Activated CD8-positive, alpha-beta memory T cell treated with anti-CD3 and anti-CD28 coated beads, Interleukin-2, amount 50 U/mL, for 4 hours (primary cell): ENCODE results near the gene USP13.
"Not testable (repeated sequence)": the region's sequence is repeated elsewhere in the genome, so short reads cannot be mapped to it uniquely, and the experiment has no call there.

Source experiments
- DNase-seq: peaks from one replicate; pipeline ENCODE4 v3.0.0-alpha.2; 2020

USP13 gene

DNA sequence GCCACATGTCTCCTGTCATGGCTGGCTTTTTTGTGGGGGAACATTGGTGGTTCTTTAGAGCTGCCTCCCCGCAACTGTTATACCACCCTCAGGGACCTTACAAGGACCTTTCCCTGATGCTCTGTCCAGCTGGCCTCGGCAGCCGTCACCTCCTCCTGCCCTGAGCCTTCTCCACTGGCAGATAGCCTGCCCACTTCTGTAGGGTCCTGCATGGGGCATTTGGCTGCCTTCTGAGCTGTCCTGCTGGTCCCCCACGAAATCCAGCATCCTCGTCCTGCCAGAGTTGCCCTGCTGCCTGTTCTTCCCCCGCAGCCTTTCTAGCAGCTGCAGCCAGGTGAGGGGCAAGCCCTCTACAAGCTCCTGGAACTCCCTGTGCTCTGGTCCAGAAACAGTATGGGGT lies 86.2 kb downstream of the USP13 start:
- DNase-seq: no peak

DNA sequence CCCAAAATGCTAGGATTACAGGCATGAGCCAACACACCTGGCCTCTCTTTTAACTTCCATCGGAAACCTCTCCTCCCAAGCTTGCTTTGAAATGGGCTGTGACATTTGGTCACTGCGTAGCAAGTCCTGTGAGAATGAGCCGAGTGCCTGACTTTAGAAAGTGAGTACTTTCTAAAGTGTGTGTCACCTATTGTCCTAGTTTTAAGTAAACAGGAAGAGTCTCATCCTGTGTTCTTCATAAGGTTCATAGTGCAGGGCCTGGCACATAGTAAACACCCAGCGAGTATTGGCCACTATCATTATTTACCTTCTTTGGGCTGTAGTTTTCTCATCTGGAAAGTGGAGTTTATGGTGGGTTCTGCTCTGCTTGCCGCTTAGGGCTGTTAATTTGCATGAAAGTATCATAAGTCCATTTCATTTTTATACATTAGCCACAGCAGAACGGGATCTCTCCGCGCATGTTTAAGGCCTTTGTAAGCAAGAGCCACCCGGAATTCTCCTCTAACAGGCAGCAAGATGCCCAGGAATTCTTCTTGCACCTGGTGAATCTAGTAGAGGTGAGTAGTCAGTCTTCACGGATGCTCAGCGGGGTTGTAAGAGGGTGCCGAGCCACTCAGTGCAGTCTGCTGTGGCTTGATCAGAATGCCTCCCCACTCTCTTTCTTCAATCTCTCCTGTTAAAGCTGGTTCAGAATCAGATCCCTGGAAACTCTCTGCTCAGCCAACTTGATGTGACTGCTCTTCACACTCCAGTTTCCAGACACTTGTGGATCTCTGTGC lies 87.2 kb downstream of the USP13 start:
- DNase-seq: no peak

DNA sequence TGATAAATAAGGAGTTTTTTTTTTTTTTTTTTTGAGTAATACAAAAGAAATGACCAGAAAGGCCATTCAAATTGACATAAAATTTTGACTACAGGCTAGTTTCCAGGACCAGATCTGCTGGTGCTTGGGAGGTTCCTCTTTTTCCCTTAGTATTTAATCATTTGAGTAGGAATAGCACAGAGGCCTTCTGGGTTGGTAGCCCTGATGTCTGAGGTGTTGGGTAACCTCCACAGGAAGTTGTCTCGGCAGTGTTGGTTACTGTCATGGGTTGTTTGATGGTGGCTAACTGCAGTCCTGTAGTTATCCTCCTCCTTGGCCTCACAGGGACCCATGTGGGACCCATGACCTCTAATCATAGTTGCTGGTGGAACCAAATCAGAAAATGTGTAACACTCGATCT lies 91.1 kb downstream of the USP13 start:
- no peak for DNase-seq

DNA sequence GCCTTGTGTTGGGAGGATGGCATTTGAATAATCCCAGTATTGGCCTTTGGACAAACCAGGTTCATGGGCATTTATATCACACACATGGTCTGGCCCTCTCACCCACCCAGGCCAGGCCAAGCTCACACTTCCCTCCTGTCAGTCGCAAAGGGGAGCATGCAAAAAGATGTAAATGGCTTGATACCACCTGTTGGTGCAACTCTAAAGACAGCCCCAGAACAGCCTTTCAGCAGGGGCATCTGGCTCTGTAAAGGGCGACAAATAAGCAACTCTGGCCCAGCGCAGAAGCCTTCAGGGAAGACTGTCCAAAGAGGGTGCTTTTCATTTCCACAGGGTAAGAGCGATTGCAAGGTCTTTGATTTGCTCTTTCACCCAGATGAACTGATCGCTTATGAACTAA lies 91.8 kb downstream of the USP13 start:
- DNase-seq: no peak

DNA sequence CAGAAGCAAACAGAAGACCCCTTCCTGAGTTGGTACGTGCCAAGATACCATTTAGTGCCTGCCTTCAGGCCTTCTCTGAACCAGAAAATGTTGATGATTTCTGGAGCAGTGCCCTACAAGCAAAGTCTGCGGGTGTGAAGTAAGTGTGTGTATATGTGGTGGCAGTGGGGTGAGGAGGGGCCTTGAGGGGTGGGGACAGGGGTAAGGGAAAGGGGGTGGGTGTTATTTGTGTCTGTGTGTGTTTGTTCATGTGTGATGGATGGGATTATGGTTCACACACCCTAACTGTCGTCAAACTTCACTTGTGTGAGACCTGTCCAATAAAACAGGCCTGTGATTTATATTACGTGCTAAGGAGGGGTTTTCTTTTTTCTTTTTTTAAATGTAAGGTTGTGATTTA lies 92.2 kb downstream of the USP13 start:
- DNase-seq: no peak

DNA sequence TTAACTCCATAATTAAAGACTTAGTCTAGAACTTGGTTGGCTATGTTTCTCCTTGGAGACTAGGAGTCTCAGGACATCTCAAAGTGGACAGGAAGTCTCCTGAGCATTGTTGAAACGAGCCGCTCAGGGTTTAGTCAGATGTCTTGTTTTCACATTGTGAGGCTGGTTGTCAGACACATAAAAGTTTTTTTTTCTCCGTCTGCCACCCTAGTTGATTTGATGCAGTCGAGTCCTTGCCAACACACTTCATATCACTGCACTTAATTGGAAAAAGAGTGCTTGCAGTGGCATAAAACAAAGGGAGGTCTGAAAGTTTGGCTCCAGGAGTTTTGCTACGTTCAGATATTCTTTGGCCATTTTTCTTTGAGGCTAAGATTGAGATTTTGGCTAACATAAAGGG lies 92.9 kb downstream of the USP13 start:
- DNase-seq: no peak

DNA sequence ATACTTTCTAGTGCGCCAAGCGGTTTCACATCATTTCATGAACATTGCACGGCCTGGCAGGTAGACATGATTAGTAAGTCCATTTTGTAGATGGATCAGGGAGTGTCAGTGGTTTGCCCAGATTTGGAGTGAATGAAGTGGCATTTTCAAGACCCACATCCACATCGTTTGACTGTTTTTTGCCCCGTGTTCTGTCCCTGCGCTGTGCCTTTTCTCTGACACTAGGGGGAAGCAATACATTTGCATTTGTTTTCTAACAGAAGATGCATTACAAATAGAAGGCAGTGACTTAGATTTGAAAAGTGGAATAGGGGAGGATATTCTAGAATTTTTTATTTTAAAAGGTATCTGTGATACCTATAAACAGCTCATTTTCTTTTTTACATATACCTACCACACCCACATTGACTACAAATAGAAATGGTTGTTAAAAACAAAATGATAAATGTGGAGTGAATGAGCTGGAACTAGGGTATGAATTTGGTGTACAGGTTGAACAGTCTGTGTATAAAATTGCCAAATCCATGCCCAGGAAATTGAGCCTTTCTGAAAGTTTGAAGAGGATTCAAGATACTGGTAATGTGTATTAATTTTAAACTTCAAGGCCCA lies 98.0 kb downstream of the USP13 start:
- DNase-seq: no peak

DNA sequence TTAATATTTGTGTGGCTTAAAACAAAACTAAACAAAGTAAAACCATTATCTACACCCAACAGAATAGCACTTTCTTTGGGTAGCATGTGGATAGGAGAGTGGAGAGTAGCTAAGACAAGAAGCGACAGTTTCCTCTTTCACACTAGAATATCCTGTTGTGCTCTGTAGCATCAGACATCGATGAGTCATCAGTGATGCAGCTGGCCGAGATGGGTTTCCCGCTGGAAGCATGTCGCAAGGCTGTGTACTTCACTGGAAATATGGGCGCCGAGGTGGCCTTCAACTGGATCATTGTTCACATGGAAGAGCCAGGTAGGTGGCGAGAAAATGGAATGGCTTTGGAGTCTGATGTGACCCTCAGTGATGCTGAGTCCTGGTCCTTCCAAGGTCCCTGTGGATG lies 108.1 kb downstream of the USP13 start:
- DNase-seq: no peak

DNA sequence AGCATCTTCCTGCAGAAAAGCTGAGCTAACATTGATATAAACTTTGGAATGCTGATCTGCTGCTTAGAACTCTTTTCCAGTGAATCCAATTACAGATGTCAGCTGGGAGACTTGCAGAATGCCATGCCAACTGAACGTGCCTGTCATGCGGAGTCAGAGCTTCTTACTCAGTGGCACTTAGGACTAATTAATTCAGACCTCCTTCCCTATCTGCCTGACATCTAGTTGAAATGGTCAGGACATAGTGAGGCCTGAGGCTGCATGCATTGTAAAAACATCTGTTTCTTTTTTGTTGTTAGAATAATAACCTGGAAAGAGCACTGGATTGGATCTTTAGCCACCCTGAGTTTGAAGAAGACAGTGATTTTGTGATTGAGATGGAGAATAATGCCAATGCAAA lies 112.6 kb downstream of the USP13 start:
- DNase-seq: no peak

DNA sequence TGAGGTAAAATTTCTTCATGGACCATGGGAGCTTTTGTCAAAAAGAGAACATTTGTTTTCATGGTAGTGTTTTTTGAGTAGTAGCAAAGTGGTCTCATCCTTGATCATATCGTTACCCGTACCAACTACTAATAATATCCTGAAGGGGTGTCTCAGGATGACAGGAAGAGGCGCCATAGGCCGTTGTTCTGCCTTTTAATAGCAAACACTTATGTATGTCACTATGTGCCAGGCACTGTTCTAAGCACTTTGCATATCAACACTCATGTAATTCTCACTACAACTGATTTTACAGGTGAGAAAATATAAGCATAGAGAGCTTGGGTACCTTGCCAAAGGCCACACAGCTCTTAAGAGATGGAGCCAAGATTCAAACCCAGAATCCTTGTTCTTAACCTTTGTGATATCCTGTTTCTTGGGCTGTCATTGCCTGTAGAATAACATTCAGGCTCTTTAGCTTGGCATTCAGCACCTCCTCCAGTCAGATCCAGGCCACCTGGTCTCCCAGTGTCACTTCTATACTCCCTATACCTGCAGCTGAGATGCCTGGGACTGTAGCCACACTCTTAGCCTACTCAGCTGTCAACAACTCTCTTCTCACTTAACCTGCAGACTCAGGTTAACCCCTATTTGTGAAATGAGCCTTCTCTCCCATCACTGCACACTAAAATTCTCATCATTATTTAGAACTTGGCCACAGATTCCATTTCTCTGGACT lies 113.7 kb downstream of the USP13 start:
- DNase-seq: no peak

DNA sequence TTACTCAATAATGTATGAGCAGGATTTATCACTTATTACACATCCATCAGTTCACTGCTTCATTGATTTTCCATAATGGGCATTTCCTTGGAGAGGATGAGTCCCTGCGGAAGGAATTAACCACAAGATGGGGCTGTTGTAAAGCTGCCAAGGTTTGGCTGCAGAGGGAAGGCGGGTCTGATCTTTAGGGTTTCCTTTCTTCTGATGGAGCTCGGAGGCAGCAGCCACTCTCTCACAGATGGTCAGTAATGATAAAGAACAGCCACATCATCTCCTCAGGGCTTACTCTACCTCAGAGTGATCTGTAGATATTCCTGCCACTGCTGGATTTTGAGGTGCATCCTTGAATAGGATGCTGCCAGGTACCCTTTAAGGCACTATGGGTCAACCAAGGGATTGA lies 115.2 kb downstream of the USP13 start:
- no peak for DNase-seq

DNA sequence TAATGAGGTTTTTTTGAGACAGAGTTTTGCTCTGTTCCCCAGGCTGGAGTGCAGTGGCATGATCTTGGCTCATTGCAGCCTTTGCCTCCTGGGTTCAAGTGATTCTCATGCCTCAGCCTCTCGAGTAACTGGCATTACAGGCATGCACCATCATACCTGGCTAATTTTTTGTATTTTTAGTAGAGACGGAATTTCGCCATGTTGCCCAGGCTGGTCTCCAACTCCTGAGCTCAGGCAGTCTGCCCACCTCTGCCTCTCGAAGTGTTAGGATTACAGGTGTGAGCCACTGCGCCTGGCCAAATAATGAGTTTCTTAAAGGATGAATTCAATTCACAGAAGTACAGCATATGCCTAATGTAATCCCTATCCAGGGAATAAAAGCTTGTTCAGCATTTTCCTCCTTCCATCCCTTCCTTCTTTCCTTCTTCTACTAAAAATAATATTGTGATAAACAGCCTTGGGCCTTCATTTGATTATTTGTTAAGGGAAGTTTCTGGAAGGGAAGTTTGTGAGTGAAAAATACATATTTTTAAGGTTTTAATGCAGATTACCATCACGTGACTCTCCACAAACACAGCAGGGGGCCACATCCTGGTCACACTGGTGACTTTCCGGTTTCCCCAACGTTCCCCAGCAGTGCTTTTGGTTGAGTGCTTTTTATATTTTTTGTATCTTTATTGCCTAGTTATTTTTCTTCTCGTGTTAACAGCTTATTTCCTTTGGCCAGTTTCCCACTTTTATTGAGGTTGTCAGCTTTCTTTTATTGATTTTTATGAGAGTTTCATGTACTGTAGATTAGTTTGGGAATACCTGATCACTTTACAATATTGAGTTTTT lies 116.8 kb downstream of the USP13 start:
- DNase-seq: no peak

DNA sequence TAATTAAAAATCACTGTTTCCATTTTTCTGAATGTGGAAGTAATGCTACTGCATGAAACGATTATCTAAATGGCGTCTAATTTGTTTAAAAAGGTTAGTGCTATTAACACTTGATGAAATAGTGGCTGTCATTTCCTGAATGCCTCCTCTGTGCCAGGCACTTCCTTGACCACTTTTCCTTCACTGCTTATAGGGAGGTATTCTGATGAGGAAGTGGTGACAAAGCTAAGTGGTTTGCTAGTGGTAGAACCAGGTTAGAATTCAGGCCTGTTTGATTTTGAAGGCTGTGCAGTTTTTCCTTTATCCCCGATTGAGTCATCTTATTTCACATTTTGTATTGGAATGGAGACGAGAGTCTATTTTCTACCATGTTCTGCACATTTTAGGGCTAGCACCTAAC lies 119.0 kb downstream of the USP13 start:
- DNase-seq: no peak

DNA sequence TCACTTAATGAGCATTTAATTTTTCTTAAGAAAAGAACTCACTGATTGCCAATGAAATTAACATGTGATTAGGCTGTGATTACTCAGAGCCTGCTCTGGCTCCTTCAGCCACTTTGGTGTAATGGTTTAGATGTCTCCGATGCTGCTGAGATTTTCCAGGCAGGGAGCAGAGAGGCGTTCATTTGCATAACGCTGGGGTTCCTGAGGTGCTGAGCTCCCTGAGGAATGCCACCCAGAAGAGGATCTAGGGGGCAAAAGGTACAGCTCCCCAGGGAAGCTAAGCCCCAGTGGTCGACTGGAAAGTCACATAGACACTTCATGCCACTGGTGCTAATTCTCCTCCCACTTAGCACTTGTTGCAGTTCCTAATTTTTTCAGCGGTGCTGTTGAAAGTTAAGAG lies 119.5 kb downstream of the USP13 start:
- DNase-seq: no peak

DNA sequence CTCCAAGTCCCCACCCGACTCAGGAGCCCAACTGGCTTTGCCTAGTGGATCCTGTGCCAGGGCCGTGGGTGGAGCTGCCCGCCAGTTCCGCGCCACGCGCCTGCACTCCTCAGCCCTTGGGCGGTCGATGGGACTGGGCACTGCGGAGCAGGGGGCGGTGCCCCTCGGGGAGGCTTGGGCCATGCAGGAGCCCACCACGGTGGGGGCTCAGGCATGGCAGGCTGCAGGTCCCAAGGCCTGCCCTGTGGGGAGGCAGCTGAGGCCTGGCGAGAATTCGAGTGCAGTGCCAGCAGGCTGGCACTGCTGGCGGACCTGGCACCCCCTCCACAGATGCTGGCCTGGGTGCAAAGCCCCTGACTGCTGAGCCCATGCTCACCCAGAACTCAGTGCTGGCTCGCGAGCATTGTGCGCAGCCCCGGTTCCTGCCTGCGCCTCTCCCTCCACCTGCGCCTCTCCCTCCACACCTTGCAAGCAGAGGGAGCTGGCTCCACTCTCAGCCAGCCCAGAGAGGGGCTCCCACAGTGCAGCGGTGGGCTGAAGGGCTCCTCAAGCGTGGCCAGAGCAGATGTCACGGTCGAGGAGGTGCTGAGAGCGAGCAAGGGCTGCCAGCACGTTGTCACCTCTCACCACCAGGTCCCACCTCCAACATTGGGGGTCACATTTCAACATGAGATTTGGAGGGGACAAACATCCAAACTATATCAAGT lies 122.7 kb downstream of the USP13 start:
- DNase-seq: no peak

DNA sequence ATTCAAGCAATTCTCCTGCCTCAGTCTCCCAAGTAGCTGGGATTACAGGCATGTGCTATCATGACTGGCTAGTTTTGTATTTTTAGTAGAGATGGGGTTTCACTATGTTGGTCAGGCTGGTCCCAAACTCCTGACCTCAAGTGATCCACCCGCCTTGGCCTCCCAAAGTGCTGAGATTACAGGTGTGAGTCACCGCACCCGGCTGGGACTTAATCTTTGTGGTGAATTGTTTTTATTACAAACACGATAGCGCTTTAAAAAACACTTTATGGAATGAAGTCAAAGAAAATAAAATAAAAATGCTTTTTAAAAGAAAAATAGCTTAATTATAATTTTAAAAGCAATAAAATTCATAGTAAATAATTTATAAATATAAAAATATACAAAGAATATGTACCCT lies 130.0 kb downstream of the USP13 start:
- DNase-seq: not testable (repeated sequence)

DNA sequence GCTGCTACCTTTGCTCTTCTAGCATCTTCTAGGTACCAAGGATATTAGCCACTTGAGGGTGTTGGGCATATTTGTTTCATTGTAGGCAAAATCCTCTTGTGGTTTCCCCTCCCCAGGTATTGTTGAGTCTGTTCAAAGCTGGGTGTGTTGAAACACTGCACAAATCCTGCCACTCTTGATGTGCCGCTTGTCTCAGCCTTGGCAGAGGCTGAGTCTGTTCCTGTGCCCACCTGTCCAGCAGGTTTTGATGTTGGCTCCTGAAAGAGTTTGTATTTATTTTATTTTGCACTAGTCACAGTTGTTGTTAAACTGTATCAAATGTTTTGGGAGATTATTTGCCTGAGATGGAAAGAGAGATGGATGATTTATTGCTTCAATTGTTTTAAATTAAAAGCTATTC lies 136.2 kb downstream of the USP13 start:
- no peak for DNase-seq

DNA sequence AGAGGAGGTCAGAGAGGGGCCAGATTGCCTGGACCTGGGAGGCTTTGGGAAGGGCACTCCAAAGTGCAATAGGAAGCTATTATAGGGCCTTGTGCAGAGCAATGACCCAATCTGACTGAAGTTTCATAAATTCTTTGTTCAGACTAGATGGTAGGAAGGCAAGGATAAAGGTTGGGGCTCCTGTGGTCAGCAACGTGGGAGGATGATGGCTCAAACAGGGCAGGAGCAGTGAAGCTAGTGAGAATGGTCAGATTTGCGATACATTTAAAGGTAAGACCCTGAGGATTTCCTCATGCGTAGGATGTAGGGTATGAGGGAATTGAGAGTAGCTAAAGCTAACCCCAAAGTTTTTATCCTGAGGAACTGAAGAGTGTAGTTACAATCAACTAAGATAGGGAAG lies 139.0 kb downstream of the USP13 start:
- no peak for DNase-seq

DNA sequence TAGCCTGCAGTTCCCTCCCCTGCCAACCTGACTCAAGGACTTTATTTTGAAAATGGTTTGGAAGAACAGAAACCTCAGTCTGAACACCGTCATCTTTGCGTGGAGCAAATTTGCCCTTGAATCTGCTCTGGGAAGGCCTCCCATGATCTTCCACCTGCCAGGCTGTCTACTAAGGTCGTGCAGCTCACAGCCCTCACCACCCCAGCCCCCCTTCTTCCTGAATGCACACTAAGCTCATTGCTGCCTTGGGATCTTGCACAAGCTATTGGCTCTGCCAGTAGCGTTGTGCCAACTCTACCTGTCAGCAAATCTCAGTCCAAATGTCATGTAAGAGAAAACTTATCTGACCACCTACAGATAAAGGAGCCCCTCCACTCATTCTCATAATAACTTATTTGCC lies 141.5 kb downstream of the USP13 start:
- DNase-seq: no peak

DNA sequence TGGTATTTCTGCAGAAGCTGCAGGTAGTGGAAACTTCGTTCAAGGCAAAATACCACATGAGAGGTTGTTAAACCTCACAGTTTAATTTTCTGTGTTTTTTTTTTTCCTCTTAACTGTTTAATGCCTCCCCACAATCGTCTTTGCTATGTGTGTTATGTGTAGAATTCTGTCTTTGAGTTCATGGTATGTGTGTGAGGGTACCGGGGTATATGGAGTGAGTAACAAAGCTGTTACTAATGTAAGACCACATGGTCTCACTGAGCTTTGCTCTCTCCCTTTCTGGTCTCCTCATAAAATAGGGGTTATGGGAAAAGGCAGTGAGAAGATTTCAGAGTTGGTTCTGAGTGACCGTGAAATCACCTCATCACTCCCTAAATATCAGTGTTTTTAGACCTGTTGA lies 143.6 kb downstream of the USP13 start:
- DNase-seq: no peak

DNA sequence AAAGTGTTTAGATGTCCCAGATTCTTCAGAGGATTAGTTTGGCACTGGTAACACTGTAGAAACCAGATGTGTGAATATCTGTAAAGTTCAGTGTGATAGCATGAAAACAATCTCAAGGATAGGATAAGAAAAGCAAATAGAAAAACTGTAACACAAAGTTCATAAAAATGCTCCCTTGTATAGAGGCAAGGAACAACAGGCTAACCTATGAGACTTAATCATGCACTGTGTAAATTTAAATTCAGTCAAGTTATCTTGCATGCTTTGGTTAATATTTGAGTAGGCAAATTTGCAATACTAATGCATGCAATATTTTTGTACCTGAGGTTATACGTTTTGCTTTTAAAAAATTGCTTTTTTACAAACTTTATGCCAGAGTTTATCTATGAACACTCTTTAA lies 144.4 kb downstream of the USP13 start:
- DNase-seq: no peak

DNA sequence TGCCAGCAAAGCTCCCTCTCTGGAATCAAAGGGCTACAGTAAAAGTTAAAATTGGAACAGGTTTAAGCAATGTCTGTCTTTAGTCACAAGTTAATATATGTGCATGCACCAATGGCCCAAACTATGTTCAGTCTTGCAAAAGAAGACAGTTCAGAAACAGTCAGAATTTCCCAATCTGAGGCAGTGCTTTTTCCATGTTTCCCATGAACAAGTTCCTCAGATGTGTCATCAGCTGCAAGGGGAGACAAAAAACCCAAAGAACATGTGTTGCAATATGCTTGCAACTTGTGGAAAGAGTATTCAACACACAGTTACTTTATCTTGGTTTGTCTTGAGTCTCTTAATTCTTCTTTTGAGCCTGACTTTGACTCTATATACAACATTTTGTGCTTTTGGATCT lies 148.4 kb downstream of the USP13 start:
- no peak for DNase-seq

DNA sequence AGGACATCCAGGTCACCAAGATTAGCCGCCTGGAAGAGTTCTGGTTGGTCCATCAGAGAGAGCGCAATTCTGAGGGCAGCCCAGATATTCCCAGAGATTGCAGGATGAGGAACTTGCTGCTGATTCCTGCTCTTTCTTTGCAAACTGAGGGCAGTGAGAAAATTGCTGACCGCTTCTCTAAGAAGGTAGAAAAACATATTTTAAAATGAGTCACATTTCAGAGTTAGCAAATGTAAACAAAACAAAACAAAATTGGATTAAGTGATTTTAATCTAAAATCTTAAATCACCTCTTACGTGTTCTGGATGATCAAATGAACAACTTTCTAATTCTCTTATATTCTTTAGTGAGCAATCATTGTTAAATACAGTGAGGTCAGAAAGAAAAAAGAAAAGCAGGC lies 149.0 kb downstream of the USP13 start:
- no peak for DNase-seq
